Natural killer cell treated with Interleukin-12 subunit alpha and Interleukin-12 subunit beta and Interleukin-15 and Interleukin-18, amount 100 ng/mL, for 72 hours (primary cell): Measurements from ENCODE around the gene COL4A1. TPM values are rescaled to one million over a fixed set of nuclear protein-coding genes. Genes with fewer than 3 reads are reported as not detected.

Source experiments
- ATAC-seq, 2 donors: fragments of 150-1000 bp; cut with Tn5 transposase in 1 of 2; sonication (Bioruptor Pico), chemical (Tn5 transposase) in 1 of 2; 2 replicates each; pipeline ENCODE4 v1.10.0; 2021
- DNase-seq: peaks from one replicate; pipeline ENCODE4 v3.0.0; 2022; ENCODE audit warnings: low spot score
- H3K27ac Mint-ChIP-seq, 2 donors: 1 replicate in 1 of 2; 2 replicates in 1 of 2; pipeline ENCODE4 v1.8.0; 2022; ENCODE audit warnings: mixed read lengths in 2 of 2, mild to moderate bottlenecking in 1 of 2, moderate library complexity in 1 of 2
- H3K27me3 Mint-ChIP-seq, 2 donors: 1 replicate in 1 of 2; 2 replicates in 1 of 2; pipeline ENCODE4 v1.8.0; 2022; ENCODE audit warnings: mixed read lengths in 2 of 2
- H3K36me3 Mint-ChIP-seq: one replicate; pipeline ENCODE4 v1.8.0; 2022; ENCODE audit warnings: mixed read lengths
- H3K4me1 Mint-ChIP-seq, 2 donors: 1 replicate in 1 of 2; 2 replicates in 1 of 2; pipeline ENCODE4 v1.8.0; 2022; ENCODE audit warnings: low read depth in 2 of 2, mixed read lengths in 2 of 2, mild to moderate bottlenecking in 1 of 2
- H3K4me3 Mint-ChIP-seq: one replicate; pipeline ENCODE4 v1.8.0; 2022; ENCODE audit warnings: mixed read lengths
- H3K9me3 Mint-ChIP-seq: 2 replicates; pipeline ENCODE4 v1.8.0; 2022; ENCODE audit warnings: mixed read lengths
- total RNA-seq, 2 donors: library from RNA; stranded (reverse); gene quantifications; one replicate each; pipeline ENCODE4 v1.2.3, GENCODE V29; 2022

Gene COL4A1
- total RNA-seq, 2 donors from 2014 or later: not detected

GRCh38 chr13:110155072-110155471, 151.9 kb downstream of the COL4A1 start:
- ATAC-seq (no peak), DNase-seq (no peak)
- H3K27me3 Mint-ChIP-seq: peaks cover 0 to 8% of the 10 kb centered on the region in 2 donors
- no peaks in the 10 kb centered on the region for H3K9me3 Mint-ChIP-seq
- no peaks in the 10 kb centered on the region for H3K4me1 Mint-ChIP-seq
- H3K27ac Mint-ChIP-seq: no peak overlapping the region
- no peak overlapping the region for H3K4me3 Mint-ChIP-seq
- no peaks in the 10 kb centered on the region for H3K36me3 Mint-ChIP-seq

GRCh38 chr13:110154410-110154933, 152.5 kb downstream of the COL4A1 start:
- DNase-seq (no peak), ATAC-seq (peak in 1 of 2 donors; percentile 55)
- H3K36me3 Mint-ChIP-seq: no peaks in the 10 kb centered on the region
- no peak overlapping the region for H3K27ac Mint-ChIP-seq
- no peaks in the 10 kb centered on the region for H3K4me1 Mint-ChIP-seq
- no peaks in the 10 kb centered on the region for H3K9me3 Mint-ChIP-seq
- peaks cover 0 to 6% of the 10 kb centered on the region in 2 donors for H3K27me3 Mint-ChIP-seq
- no peak overlapping the region for H3K4me3 Mint-ChIP-seq

GRCh38 chr13:110152351-110152750, 154.6 kb downstream of the COL4A1 start:
- no peak overlapping the region for H3K4me3 Mint-ChIP-seq
- H3K27ac Mint-ChIP-seq: no peak overlapping the region

GRCh38 chr13:110151462-110151861, 155.5 kb downstream of the COL4A1 start:
- H3K9me3 Mint-ChIP-seq: no peaks in the 10 kb centered on the region
- ATAC-seq (no peak), DNase-seq (no peak)
- H3K27me3 Mint-ChIP-seq: peaks cover 0 to 11% of the 10 kb centered on the region in 2 donors
- no peaks in the 10 kb centered on the region for H3K36me3 Mint-ChIP-seq
- no peak overlapping the region for H3K27ac Mint-ChIP-seq
- no peaks in the 10 kb centered on the region for H3K4me1 Mint-ChIP-seq
- no peak overlapping the region for H3K4me3 Mint-ChIP-seq

More at GRCh38 chr13:110152351-110152750, 154.6 kb downstream of the COL4A1 start:
- H3K9me3 Mint-ChIP-seq: no peaks in the 10 kb centered on the region
- H3K4me1 Mint-ChIP-seq: no peaks in the 10 kb centered on the region
- H3K36me3 Mint-ChIP-seq: no peaks in the 10 kb centered on the region
- H3K27me3 Mint-ChIP-seq: peaks cover 0 to 8% of the 10 kb centered on the region in 2 donors
- ATAC-seq: no peak
- no peak for DNase-seq

GRCh38 chr13:110150384-110151101, 156.4 kb downstream of the COL4A1 start:
- H3K4me3 Mint-ChIP-seq: no peak overlapping the region
- no peak overlapping the region for H3K27ac Mint-ChIP-seq

GRCh38 chr13:110149036-110149435, 157.9 kb downstream of the COL4A1 start:
- no peak for ATAC-seq
- no peak overlapping the region for H3K4me3 Mint-ChIP-seq
- H3K36me3 Mint-ChIP-seq: no peaks in the 10 kb centered on the region
- DNase-seq: no peak
- no peaks in the 10 kb centered on the region for H3K4me1 Mint-ChIP-seq
- H3K9me3 Mint-ChIP-seq: no peaks in the 10 kb centered on the region
- no peak overlapping the region for H3K27ac Mint-ChIP-seq
- peaks cover 10 to 15% of the 10 kb centered on the region in 2 donors for H3K27me3 Mint-ChIP-seq

More at GRCh38 chr13:110150384-110151101, 156.4 kb downstream of the COL4A1 start:
- no peak for DNase-seq
- no peaks in the 10 kb centered on the region for H3K36me3 Mint-ChIP-seq
- peaks cover 8 to 17% of the 10 kb centered on the region in 2 donors for H3K27me3 Mint-ChIP-seq
- H3K9me3 Mint-ChIP-seq: no peaks in the 10 kb centered on the region
- no peaks in the 10 kb centered on the region for H3K4me1 Mint-ChIP-seq
- peak; percentile 38 to 46 for ATAC-seq

- peaks cover 28 to 52% of the 10 kb centered on the region in 2 donors for H3K27me3 Mint-ChIP-seq
- DNase-seq (no peak), ATAC-seq (no peak)
- H3K4me1 Mint-ChIP-seq: peaks cover 11 to 14% of the 10 kb centered on the region in 2 donors
- H3K9me3 Mint-ChIP-seq: peaks cover 3% of the 10 kb centered on the region
- peaks cover 4% of the 10 kb centered on the region for H3K36me3 Mint-ChIP-seq
- H3K27ac Mint-ChIP-seq: no peak overlapping the region
- H3K4me3 Mint-ChIP-seq: no peak overlapping the region
Measured at GRCh38 chr13:110140099-110140498, 166.9 kb downstream of the COL4A1 start.

GRCh38 chr13:110138700-110139036, 168.3 kb downstream of the COL4A1 start:
- Mint-ChIP-seq H3K27me3 (peaks cover 27 to 52% of the 10 kb centered on the region in 2 donors), H3K4me1 (peaks cover 11 to 14% of the 10 kb centered on the region in 2 donors), H3K27ac (no peak overlapping the region), H3K4me3 (no peak overlapping the region), H3K36me3 (peaks cover 4% of the 10 kb centered on the region), H3K9me3 (peaks cover 3% of the 10 kb centered on the region)
- ATAC-seq: peak in 1 of 2 donors; percentile 10
- DNase-seq: no peak

GRCh38 chr13:110138010-110138699, 168.8 kb downstream of the COL4A1 start:
- ATAC-seq: peak; percentile 87 to 88
- peaks cover 4% of the 10 kb centered on the region for H3K36me3 Mint-ChIP-seq
- H3K27me3 Mint-ChIP-seq: peaks cover 28 to 50% of the 10 kb centered on the region in 2 donors
- H3K27ac Mint-ChIP-seq: peak overlapping the region; percentile 46 to 79
- peaks cover 11 to 14% of the 10 kb centered on the region in 2 donors for H3K4me1 Mint-ChIP-seq
- peak overlapping the region; percentile 83 for H3K4me3 Mint-ChIP-seq
- H3K9me3 Mint-ChIP-seq: peaks cover 3% of the 10 kb centered on the region
- peak; percentile 69 for DNase-seq

GRCh38 chr13:110137680-110138009, 169.3 kb downstream of the COL4A1 start:
- Mint-ChIP-seq H3K27ac (peak overlapping the region; percentile 46 to 79), H3K27me3 (peaks cover 25 to 45% of the 10 kb centered on the region in 2 donors), H3K4me1 (peaks cover 11 to 14% of the 10 kb centered on the region in 2 donors), H3K9me3 (peaks cover 1% of the 10 kb centered on the region), H3K4me3 (peak overlapping the region; percentile 83), H3K36me3 (peaks cover under 1% of the 10 kb centered on the region)
- ATAC-seq (peak; percentile 37 to 43), DNase-seq (peak; percentile 29)

GRCh38 chr13:110136660-110137585, 170.0 kb downstream of the COL4A1 start:
- Mint-ChIP-seq H3K27me3 (peaks cover 18 to 38% of the 10 kb centered on the region in 2 donors), H3K9me3 (no peaks in the 10 kb centered on the region), H3K27ac (peak overlapping the region in 1 of 2 donors; percentile 79), H3K4me3 (peak overlapping the region; percentile 83), H3K4me1 (peaks cover 11 to 14% of the 10 kb centered on the region in 2 donors), H3K36me3 (no peaks in the 10 kb centered on the region)
- ATAC-seq (no peak), DNase-seq (peak; percentile 37)

GRCh38 chr13:110135977-110136597, 170.9 kb downstream of the COL4A1 start:
- Mint-ChIP-seq H3K9me3 (no peaks in the 10 kb centered on the region), H3K27me3 (peaks cover 14 to 29% of the 10 kb centered on the region in 2 donors), H3K4me3 (no peak overlapping the region), H3K4me1 (peaks cover 11 to 14% of the 10 kb centered on the region in 2 donors), H3K36me3 (no peaks in the 10 kb centered on the region), H3K27ac (no peak overlapping the region)
- no peak for DNase-seq
- ATAC-seq: no peak

GRCh38 chr13:110134801-110135200, 172.2 kb downstream of the COL4A1 start:
- H3K27me3 Mint-ChIP-seq: peaks cover 11 to 26% of the 10 kb centered on the region in 2 donors
- no peak overlapping the region for H3K4me3 Mint-ChIP-seq
- H3K27ac Mint-ChIP-seq: no peak overlapping the region
- DNase-seq (no peak), ATAC-seq (no peak)
- no peaks in the 10 kb centered on the region for H3K36me3 Mint-ChIP-seq
- peaks cover 11 to 14% of the 10 kb centered on the region in 2 donors for H3K4me1 Mint-ChIP-seq
- no peaks in the 10 kb centered on the region for H3K9me3 Mint-ChIP-seq
